RWPE1 (cell line): ENCODE results near the gene HOMER1.

Experiments used
- CTCF ChIA-PET: fragments of 350-600 bp; sonication (Branson Sonifier 250); formaldehyde crosslinking; extraction: SDS; loops from one replicate; lab custom pipeline; 2021; lab: Yijun Ruan, JAX
- POLR2A ChIA-PET: fragments of 400-600 bp; formaldehyde crosslinking; extraction: SDS; loops from one replicate; lab custom pipeline; 2020; ENCODE audit warnings: antibody characterized with exemption; ENCODE audit not compliant: low non-redundant PET; lab: Yijun Ruan, JAX
- DNase-seq: peaks from one replicate; pipeline ENCODE4 v3.0.0; 2012; ENCODE audit warnings: low spot score
- H3K27ac ChIP-seq: fragments of 450-650 bp; 2 replicates; pipeline ENCODE4 v1.5.1; 2017
- CTCF ChIP-seq: fragments of 450-650 bp; conservative IDR thresholded peaks from 2 replicates; pipeline ENCODE4 v1.5.1; 2017; ENCODE audit warnings: low read depth, mild to moderate bottlenecking

The HOMER1 gene

GRCh38 chr5:79456890-79457583 lies 56.9 kb downstream of the HOMER1 start:
- TF ChIP-seq CTCF: no peak
- H3K27ac ChIP-seq: no peak overlapping the region
- ChIA-PET POLR2A (no interaction called here), CTCF (interaction anchor here (0.8 kb wide), 1 partner anchor 323 kb away, joined by 4 read pairs; no protein-coding TSS in a partner anchor)
- DNase-seq: no peak

- DNase-seq: no peak
- POLR2A ChIA-PET: no interaction called here
- no peak for TF ChIP-seq CTCF
- no peak overlapping the region for H3K27ac ChIP-seq
- CTCF ChIA-PET: interaction anchor here (0.7 kb wide), 1 partner anchor 10 kb away, joined by 4 read pairs; no protein-coding TSS in a partner anchor
Observed at GRCh38 chr5:79456400-79456799, 57.5 kb downstream of the HOMER1 start.

- ChIA-PET POLR2A (no interaction called here), CTCF (interaction anchor here (0.6 kb wide), 2 partner anchors 107 to 429 kb away, joined by 3 to 4 read pairs; no protein-coding TSS in a partner anchor)
- TF ChIP-seq CTCF: no peak
- no peak overlapping the region for H3K27ac ChIP-seq
- no peak for DNase-seq
Observed at GRCh38 chr5:79454043-79454442, 59.9 kb downstream of the HOMER1 start.

GRCh38 chr5:79448336-79448735 lies 65.6 kb downstream of the HOMER1 start:
- ChIA-PET POLR2A (no interaction called here), CTCF (interaction anchor here (0.5 to 1.1 kb wide), 4 partner anchors 10 to 893 kb away, joined by 3 to 8 read pairs (median 4); no protein-coding TSS in a partner anchor)
- H3K27ac ChIP-seq: no peak overlapping the region
- TF ChIP-seq CTCF: no peak
- DNase-seq: no peak

GRCh38 chr5:79436821-79437220 lies 77.1 kb downstream of the HOMER1 start:
- DNase-seq: peak; percentile 11
- no peak for TF ChIP-seq CTCF
- ChIA-PET POLR2A (no interaction called here), CTCF (no interaction called here)
- no peak overlapping the region for H3K27ac ChIP-seq

GRCh38 chr5:79436224-79436623 lies 77.7 kb downstream of the HOMER1 start:
- CTCF ChIA-PET: no interaction called here
- peak; percentile 52 for DNase-seq

More at GRCh38 chr5:79436224-79436623, 77.7 kb downstream of the HOMER1 start:
- no peak for TF ChIP-seq CTCF
- H3K27ac ChIP-seq: no peak overlapping the region
- POLR2A ChIA-PET: no interaction called here
